ENCODE measurements around the gene NUMBL.

The NUMBL gene

GRCh38 chr19:40632311-40633036, 58.0 kb downstream of the NUMBL start:
- H4K20me1 ChIP-seq (ENCODE audit: low read depth, low read length), result no peaks in the 10 kb centered on the region
- no peak overlapping the region for H3K9ac ChIP-seq (ENCODE audit: low read length)
- no peaks in the 10 kb centered on the region for H3K27me3 ChIP-seq (ENCODE audit: low read length)
- H3K36me3 ChIP-seq (ENCODE audit: low read length), result no peaks in the 10 kb centered on the region
- no peaks in the 10 kb centered on the region for H3K9me3 ChIP-seq (ENCODE audit: insufficient read depth, low read length)
- H3K4me2 ChIP-seq (ENCODE audit: low read depth, low read length, poor library complexity, severe bottlenecking), result no peak overlapping the region
- H3K27ac ChIP-seq (ENCODE audit: low read depth, low read length), result no peak overlapping the region
- no peak overlapping the region for H2AFZ ChIP-seq (ENCODE audit: low read depth, low read length, severe bottlenecking)
- no peak overlapping the region for H3K4me3 ChIP-seq (ENCODE audit: insufficient read depth, low read length, poor library complexity, severe bottlenecking)
- no peaks in the 10 kb centered on the region for H3K79me2 ChIP-seq (ENCODE audit: insufficient read depth, low read length)
- H3F3A ChIP-seq (ENCODE audit: insufficient read depth), result no peaks in the 10 kb centered on the region
- H3K9me2 ChIP-seq (replicated peaks; ENCODE audit: insufficient read depth, low read length), result no peaks in the 10 kb centered on the region
- TF ChIP-seq EZH2phosphoT487 (conservative IDR thresholded peaks at IDR 0.05; ENCODE audit: low read length), result no peak
- no peak for TF ChIP-seq CTCF (IDR thresholded peaks at IDR 0.05; ENCODE audit: insufficient read depth, low read length, poor library complexity, severe bottlenecking)

GRCh38 chr19:40630571-40631160, 59.8 kb downstream of the NUMBL start:
- no peak overlapping the region for H3K4me2 ChIP-seq (ENCODE audit: low read depth, low read length, poor library complexity, severe bottlenecking)
- no peak for TF ChIP-seq CTCF (IDR thresholded peaks at IDR 0.05; ENCODE audit: insufficient read depth, low read length, poor library complexity, severe bottlenecking)
- TF ChIP-seq EZH2phosphoT487 (conservative IDR thresholded peaks at IDR 0.05; ENCODE audit: low read length), result no peak
- no peaks in the 10 kb centered on the region for H3K9me3 ChIP-seq (ENCODE audit: insufficient read depth, low read length)
- no peak overlapping the region for H3K4me3 ChIP-seq (ENCODE audit: insufficient read depth, low read length, poor library complexity, severe bottlenecking)
- H3K27ac ChIP-seq (ENCODE audit: low read depth, low read length), result no peak overlapping the region
- no peaks in the 10 kb centered on the region for H3F3A ChIP-seq (ENCODE audit: insufficient read depth)
- no peak overlapping the region for H3K9ac ChIP-seq (ENCODE audit: low read length)
- no peak overlapping the region for H2AFZ ChIP-seq (ENCODE audit: low read depth, low read length, severe bottlenecking)
- no peaks in the 10 kb centered on the region for H3K9me2 ChIP-seq (replicated peaks; ENCODE audit: insufficient read depth, low read length)
- H3K27me3 ChIP-seq (ENCODE audit: low read length), result no peaks in the 10 kb centered on the region
- no peaks in the 10 kb centered on the region for H3K79me2 ChIP-seq (ENCODE audit: insufficient read depth, low read length)
- H3K36me3 ChIP-seq (ENCODE audit: low read length), result no peaks in the 10 kb centered on the region
- no peaks in the 10 kb centered on the region for H4K20me1 ChIP-seq (ENCODE audit: low read depth, low read length)

- no peaks in the 10 kb centered on the region for H3K36me3 ChIP-seq (ENCODE audit: low read length)
- no peak overlapping the region for H3K4me2 ChIP-seq (ENCODE audit: low read depth, low read length, poor library complexity, severe bottlenecking)
- H3K27ac ChIP-seq (ENCODE audit: low read depth, low read length), result no peak overlapping the region
- H3K9ac ChIP-seq (ENCODE audit: low read length), result no peak overlapping the region
- H3K27me3 ChIP-seq (ENCODE audit: low read length), result no peaks in the 10 kb centered on the region
- H2AFZ ChIP-seq (ENCODE audit: low read depth, low read length, severe bottlenecking), result no peak overlapping the region
- no peaks in the 10 kb centered on the region for H3K79me2 ChIP-seq (ENCODE audit: insufficient read depth, low read length)
- no peak for TF ChIP-seq EZH2phosphoT487 (conservative IDR thresholded peaks at IDR 0.05; ENCODE audit: low read length)
- no peak for TF ChIP-seq CTCF (IDR thresholded peaks at IDR 0.05; ENCODE audit: insufficient read depth, low read length, poor library complexity, severe bottlenecking)
- H3K9me3 ChIP-seq (ENCODE audit: insufficient read depth, low read length), result no peaks in the 10 kb centered on the region
- H3F3A ChIP-seq (ENCODE audit: insufficient read depth), result no peaks in the 10 kb centered on the region
- no peak overlapping the region for H3K4me3 ChIP-seq (ENCODE audit: insufficient read depth, low read length, poor library complexity, severe bottlenecking)
- H4K20me1 ChIP-seq (ENCODE audit: low read depth, low read length), result no peaks in the 10 kb centered on the region
- H3K9me2 ChIP-seq (replicated peaks; ENCODE audit: insufficient read depth, low read length), result no peaks in the 10 kb centered on the region
These were observed 61.1 kb downstream of the NUMBL start for GRCh38 chr19:40629346-40629745.

Measured in SU-DHL-6 (cell line).